GM12891 (cell line): ENCODE results near the gene EIF1.

Experiments used
- PAX5 ChIP-seq: IDR thresholded peaks from 2 replicates; pipeline ENCODE4 v1.6.1; 2011; ENCODE audit warnings: low read length, moderate library complexity, mild to moderate bottlenecking; ENCODE audit not compliant: insufficient read depth, severe bottlenecking
- POLR2A ChIP-seq: IDR thresholded peaks from 2 replicates; pipeline ENCODE4 v1.6.1; 2011; ENCODE audit warnings: low read depth, low read length, control low read depth
- POLR2AphosphoS5 ChIP-seq: IDR thresholded peaks from 2 replicates; pipeline ENCODE4 v1.6.1; 2011; ENCODE audit warnings: low read depth, low read length, control low read depth
- POU2F2 ChIP-seq: IDR thresholded peaks from 2 replicates; pipeline ENCODE4 v1.6.1; 2011; ENCODE audit warnings: low read depth, mild to moderate bottlenecking, control low read depth, low read length, moderate library complexity
- SPI1 ChIP-seq: IDR thresholded peaks from 2 replicates; pipeline ENCODE4 v1.6.1; 2011; ENCODE audit warnings: low read depth, low read length, control low read depth
- TAF1 ChIP-seq: IDR thresholded peaks from 2 replicates; pipeline ENCODE4 v1.6.1; 2011; ENCODE audit warnings: low read depth, low read length, control low read depth

GRCh38 chr17:41741709-41742108, 53.0 kb downstream of the EIF1 start:
- TF ChIP-seq POLR2A (no peak), TAF1 (no peak), POLR2AphosphoS5 (no peak), POU2F2 (no peak), PAX5 (no peak), SPI1 (no peak)
